Gastroesophageal sphincter (tissue), 4 donors: ENCODE measurements around the gene SPOCK2. TPM values are rescaled to one million over a fixed set of nuclear protein-coding genes. Genes with fewer than 3 reads are reported as not detected.

Source experiments
- ATAC-seq: fragments of 150-250 bp; one replicate; pipeline ENCODE4 v1.9.1; 2016; ENCODE audit warnings: mild to moderate bottlenecking, moderate library complexity
- H3K27ac ChIP-seq, 4 donors: fragments of 200-600 bp; sonication (generic) in 3 of 4; 1 replicate in 3 of 4; 2 replicates in 1 of 4; pipeline ENCODE4 v1.5.1; 2016 to 2019
- H3K27me3 ChIP-seq: fragments of 200-600 bp; sonication (generic); one replicate; pipeline ENCODE4 v1.5.1; 2019
- H3K36me3 ChIP-seq, 2 donors: fragments of 200-600 bp; sonication (generic); one replicate each; pipeline ENCODE4 v1.5.1; 2019; ENCODE audit warnings: control low read depth in 1 of 2
- H3K4me1 ChIP-seq, 3 donors: fragments of 200-600 bp; sonication (generic); 1 replicate in 2 of 3; 2 replicates in 1 of 3; pipeline ENCODE4 v1.5.1; 2016 to 2019; ENCODE audit warnings: control low read depth in 2 of 3
- H3K4me3 ChIP-seq, 2 donors: fragments of 200-600 bp; sonication (generic); one replicate each; pipeline ENCODE4 v1.5.1; 2019; ENCODE audit warnings: mild to moderate bottlenecking in 1 of 2, moderate library complexity in 1 of 2
- H3K9me3 ChIP-seq, 3 donors: fragments of 200-600 bp; sonication (generic); one replicate each; pipeline ENCODE4 v1.5.1; 2017 to 2019; ENCODE audit warnings: control low read depth in 2 of 3
- EP300 ChIP-seq: sonication (generic); formaldehyde crosslinking; IDR thresholded peaks from one replicate; pipeline ENCODE4 v1.6.1; 2017; ENCODE audit warnings: antibody characterized with exemption, mild to moderate bottlenecking
- POLR2A ChIP-seq, 2 donors: fragments of 450-650 bp; IDR thresholded peaks; one replicate each; pipeline ENCODE4 v1.6.1; 2017; ENCODE audit warnings: antibody characterized with exemption in 2 of 2, mild to moderate bottlenecking in 2 of 2, moderate library complexity in 1 of 2
- POLR2AphosphoS5 ChIP-seq: sonication (generic); formaldehyde crosslinking; IDR thresholded peaks from one replicate; pipeline ENCODE4 v1.6.1; 2017; ENCODE audit warnings: antibody characterized with exemption
- WGBS, 2 donors: methylation state at CpG; one replicate each; pipeline ENCODE4 v1.1.5; 2018; ENCODE audit warnings: low coverage in 1 of 2; 5-methylcytosine and 5-hydroxymethylcytosine counted together
- total RNA-seq, 4 donors: library from RNA; depleted of rRNA; stranded (reverse); fragments of >200 nt; gene quantifications; one replicate each; pipeline ENCODE4 v1.1.0, GENCODE V29; 2016
- TF ChIP-seq, protein P1 (sequence below), 4 experiments: fragments of 200-600 bp in 2 of 4; fragments of 450-650 bp in 2 of 4; sonication (generic) in 1 of 4; IDR thresholded peaks; one replicate each; pipeline ENCODE4 v1.5.1; 2017 to 2019; ENCODE audit warnings: antibody characterized with exemption in 4 of 4, mild to moderate bottlenecking in 2 of 4, moderate library complexity in 2 of 4

Gene SPOCK2
- total RNA-seq, 4 donors from 2014 or later, result 6.2 to 9.2 (median 7.9) TPM

DNA sequence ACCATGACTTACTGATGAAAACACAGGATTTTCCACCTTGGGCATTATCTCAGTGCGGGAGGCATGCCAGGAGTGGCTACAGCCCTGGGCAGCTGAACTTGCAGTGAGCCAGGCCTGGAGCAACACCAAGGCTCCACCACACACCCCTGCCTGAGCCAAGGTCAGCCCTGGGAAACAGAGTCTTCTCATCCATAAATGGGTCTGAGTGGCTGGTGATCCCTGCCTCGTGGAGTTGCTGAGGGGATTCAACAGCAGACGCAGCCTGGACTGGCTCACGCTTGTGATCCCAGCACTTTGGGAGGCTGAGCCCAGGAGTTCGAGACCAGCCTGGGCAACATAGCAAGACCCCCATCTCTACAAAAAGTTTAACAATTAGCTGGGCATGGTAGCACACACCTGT is 32.2 kb downstream of the SPOCK2 start:
- WGBS, 2 donors, result 80% methylated on average over 1 of the region's 5 CpGs; no CpG with 5 or more reads in 1 of the 2 donors

DNA sequence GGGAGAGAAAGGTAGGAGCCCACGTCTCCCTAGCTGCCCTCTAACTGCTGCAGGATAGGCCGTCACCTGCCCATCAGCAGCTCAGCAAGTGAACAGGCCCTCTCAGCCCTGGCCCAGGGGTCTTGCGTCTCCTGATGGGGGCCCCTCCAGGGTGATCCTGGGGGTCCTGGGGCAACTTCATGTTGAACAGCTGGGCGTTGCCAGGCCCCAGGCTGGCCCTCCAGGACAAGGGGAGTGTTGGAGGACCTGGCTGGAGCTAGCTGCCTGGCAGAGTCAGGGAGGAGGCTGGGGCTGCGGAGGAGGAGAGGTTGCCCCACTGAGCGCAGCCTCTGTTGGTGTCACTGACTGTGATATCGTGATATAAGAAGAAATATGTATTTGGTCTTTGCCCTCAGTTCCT is 34.7 kb downstream of the SPOCK2 start:
- no peak for ATAC-seq
- TF ChIP-seq EP300 (no peak), POLR2AphosphoS5 (no peak), POLR2A (IDR thresholded peaks at IDR 0.05) (no peak)
- TF ChIP-seq, protein P1, sequence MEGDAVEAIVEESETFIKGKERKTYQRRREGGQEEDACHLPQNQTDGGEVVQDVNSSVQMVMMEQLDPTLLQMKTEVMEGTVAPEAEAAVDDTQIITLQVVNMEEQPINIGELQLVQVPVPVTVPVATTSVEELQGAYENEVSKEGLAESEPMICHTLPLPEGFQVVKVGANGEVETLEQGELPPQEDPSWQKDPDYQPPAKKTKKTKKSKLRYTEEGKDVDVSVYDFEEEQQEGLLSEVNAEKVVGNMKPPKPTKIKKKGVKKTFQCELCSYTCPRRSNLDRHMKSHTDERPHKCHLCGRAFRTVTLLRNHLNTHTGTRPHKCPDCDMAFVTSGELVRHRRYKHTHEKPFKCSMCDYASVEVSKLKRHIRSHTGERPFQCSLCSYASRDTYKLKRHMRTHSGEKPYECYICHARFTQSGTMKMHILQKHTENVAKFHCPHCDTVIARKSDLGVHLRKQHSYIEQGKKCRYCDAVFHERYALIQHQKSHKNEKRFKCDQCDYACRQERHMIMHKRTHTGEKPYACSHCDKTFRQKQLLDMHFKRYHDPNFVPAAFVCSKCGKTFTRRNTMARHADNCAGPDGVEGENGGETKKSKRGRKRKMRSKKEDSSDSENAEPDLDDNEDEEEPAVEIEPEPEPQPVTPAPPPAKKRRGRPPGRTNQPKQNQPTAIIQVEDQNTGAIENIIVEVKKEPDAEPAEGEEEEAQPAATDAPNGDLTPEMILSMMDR (IDR thresholded peaks at IDR 0.05), result no peak
- 100% methylated on average over 1 of the region's 7 CpGs; no CpG with 5 or more reads in 1 of the 2 donors for WGBS, 2 donors
- peaks cover 0 to 5% (median 0%) of the 10 kb centered on the region in 3 donors for H3K4me1 ChIP-seq
- H3K4me3 ChIP-seq, result no peak overlapping the region
- no peaks in the 10 kb centered on the region for H3K36me3 ChIP-seq
- H3K27me3 ChIP-seq, result no peaks in the 10 kb centered on the region
- no peaks in the 10 kb centered on the region for H3K9me3 ChIP-seq
- H3K27ac ChIP-seq, result no peak overlapping the region

More for the DNA sequence above, 32.2 kb downstream of the SPOCK2 start:
- Histone ChIP-seq H3K36me3 (no peaks in the 10 kb centered on the region), H3K27ac (no peak overlapping the region), H3K4me3 (no peak overlapping the region), H3K27me3 (peaks cover 3% of the 10 kb centered on the region), H3K4me1 (no peaks in the 10 kb centered on the region), H3K9me3 (no peaks in the 10 kb centered on the region)
- TF ChIP-seq POLR2AphosphoS5 (no peak), EP300 (no peak), POLR2A (IDR thresholded peaks at IDR 0.05) (no peak)
- TF ChIP-seq, protein P1 (IDR thresholded peaks at IDR 0.05), result no peak
- no peak for ATAC-seq

DNA sequence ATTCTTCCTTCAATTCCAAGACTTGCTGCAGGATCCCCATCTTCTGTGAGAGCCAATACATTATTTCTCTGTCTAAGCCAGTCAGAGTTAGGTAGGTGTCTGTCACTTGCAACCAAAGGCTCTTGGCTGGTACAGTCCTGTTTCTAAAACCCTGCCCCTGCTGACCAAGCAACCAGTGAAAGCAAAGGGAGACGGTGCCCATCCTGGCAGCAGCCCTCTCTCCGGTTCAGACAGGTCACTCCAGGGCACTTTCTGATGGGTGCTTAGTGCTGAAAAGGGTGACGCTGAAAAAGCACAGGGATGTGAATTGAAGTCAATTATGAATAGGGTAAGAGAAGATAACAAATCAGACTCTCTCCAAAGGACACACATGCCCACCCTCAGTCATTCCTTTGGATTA is 37.5 kb downstream of the SPOCK2 start:
- no peak overlapping the region for H3K27ac ChIP-seq

DNA sequence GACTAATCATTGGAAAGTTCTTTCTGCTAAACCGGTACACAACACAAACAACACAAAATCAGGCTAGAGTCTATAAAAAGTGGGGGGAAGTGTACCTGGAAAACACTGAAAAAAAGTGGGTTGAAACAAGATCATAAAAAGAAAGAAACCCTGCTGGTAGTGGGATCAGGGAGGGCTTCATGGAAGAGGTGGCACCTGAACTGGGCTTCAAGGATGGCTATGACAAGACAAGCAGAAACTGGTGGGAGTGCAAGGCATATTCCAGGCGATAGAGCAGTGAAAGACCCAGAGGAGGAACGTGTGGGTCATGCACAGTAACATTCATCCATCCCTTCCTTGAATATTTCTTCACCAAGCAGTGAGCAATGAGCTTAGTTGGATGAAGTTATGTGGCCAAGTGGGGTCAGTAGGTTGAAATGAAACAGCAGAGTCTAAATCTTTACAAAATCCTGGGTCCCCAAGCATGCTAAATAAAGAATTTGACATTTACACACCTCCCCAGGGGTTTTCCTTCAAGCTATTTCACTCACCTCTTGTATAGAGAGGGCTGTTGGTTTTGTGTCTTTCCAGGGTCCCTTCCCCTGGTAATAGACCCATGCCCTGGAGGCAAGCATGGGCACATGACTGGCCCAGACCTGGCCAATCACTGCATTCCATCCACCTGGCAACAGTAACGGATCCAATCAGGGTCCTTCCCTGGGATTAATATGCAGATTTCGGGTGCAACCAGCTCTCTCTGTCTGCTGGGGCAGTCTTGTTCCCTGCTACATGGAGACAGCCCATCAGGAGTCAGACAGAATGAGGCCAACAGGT is 38.2 kb downstream of the SPOCK2 start:
- WGBS, 2 donors, result 68 to 70% methylated on average over 2 of the region's 5 CpGs
- Histone ChIP-seq H3K36me3 (no peaks in the 10 kb centered on the region), H3K4me3 (no peak overlapping the region), H3K27ac (no peak overlapping the region), H3K27me3 (no peaks in the 10 kb centered on the region), H3K9me3 (no peaks in the 10 kb centered on the region), H3K4me1 (peaks cover 0 to 12% (median 0%) of the 10 kb centered on the region in 3 donors)
- ATAC-seq, result no peak
- TF ChIP-seq, protein P1 (IDR thresholded peaks at IDR 0.05), result no peak
- TF ChIP-seq POLR2A (IDR thresholded peaks at IDR 0.05) (no peak), POLR2AphosphoS5 (no peak)

More for the DNA sequence above, 37.5 kb downstream of the SPOCK2 start:
- H3K4me3 ChIP-seq, result no peak overlapping the region
- no peak for ATAC-seq
- no peaks in the 10 kb centered on the region for H3K36me3 ChIP-seq
- no peaks in the 10 kb centered on the region for H3K9me3 ChIP-seq
- H3K4me1 ChIP-seq, result peaks cover 0 to 12% (median 0%) of the 10 kb centered on the region in 3 donors
- no peaks in the 10 kb centered on the region for H3K27me3 ChIP-seq
- 0 to 67% methylated on average over 1 to 3 of the region's 3 CpGs for WGBS, 2 donors
- TF ChIP-seq EP300, result no peak
- TF ChIP-seq POLR2AphosphoS5, result no peak
- TF ChIP-seq, protein P1 (IDR thresholded peaks at IDR 0.05), result no peak
- TF ChIP-seq POLR2A (IDR thresholded peaks at IDR 0.05), result no peak

DNA sequence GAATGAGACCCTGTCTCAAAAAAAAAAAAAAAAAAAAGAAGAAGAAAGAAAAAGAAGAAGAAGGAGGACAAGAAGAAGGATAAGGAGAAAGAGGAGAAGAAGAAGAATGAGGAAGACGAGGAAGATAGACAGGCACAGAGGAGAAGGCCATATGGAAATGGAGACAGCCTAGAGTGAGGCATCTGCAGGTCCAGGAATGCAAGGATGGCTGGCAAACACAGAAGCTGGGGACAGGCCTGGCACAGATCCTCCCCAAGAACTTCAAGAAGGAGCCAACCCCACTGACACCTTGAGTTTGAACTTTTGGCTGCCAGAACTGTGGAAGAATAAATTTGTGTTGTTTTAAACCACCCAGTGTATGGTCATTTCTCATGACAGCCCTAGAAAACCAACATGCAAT is 38.9 kb downstream of the SPOCK2 start:
- WGBS, 2 donors, result 77 to 83% methylated on average over 1 of the region's 1 CpG
- H3K27ac ChIP-seq, result no peak overlapping the region
- H3K4me1 ChIP-seq, result peaks cover 0 to 18% (median 0%) of the 10 kb centered on the region in 3 donors
- H3K27me3 ChIP-seq, result no peaks in the 10 kb centered on the region
- H3K4me3 ChIP-seq, result no peak overlapping the region
- TF ChIP-seq POLR2A (IDR thresholded peaks at IDR 0.05) (no peak), POLR2AphosphoS5 (no peak)
- H3K36me3 ChIP-seq, result no peaks in the 10 kb centered on the region
- no peaks in the 10 kb centered on the region for H3K9me3 ChIP-seq
- ATAC-seq, result no peak
